ENCODE results near the gene AMHR2.

DNA sequence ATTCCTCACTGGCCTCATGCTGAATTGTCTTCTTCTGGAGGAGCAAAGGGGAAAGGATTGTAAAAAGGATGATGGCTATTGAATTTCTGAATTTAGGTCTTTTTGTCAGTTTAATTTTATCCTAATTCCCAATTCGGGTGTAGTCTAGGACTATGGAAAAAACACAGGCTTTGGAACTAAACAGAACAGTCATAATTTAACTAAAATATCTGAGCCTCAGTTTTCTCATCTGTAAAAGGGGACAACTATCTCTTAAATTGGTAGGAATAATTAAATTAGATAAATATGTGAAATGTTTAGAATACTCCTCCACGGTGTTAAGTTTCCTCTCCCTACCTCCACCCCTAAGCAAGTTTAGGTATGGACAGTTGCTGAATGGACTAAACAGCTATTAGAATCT lies 46.9 kb upstream of the AMHR2 start:
- TF ChIP-seq, protein P1, sequence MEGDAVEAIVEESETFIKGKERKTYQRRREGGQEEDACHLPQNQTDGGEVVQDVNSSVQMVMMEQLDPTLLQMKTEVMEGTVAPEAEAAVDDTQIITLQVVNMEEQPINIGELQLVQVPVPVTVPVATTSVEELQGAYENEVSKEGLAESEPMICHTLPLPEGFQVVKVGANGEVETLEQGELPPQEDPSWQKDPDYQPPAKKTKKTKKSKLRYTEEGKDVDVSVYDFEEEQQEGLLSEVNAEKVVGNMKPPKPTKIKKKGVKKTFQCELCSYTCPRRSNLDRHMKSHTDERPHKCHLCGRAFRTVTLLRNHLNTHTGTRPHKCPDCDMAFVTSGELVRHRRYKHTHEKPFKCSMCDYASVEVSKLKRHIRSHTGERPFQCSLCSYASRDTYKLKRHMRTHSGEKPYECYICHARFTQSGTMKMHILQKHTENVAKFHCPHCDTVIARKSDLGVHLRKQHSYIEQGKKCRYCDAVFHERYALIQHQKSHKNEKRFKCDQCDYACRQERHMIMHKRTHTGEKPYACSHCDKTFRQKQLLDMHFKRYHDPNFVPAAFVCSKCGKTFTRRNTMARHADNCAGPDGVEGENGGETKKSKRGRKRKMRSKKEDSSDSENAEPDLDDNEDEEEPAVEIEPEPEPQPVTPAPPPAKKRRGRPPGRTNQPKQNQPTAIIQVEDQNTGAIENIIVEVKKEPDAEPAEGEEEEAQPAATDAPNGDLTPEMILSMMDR (IDR thresholded peaks at IDR 0.05; ENCODE audit: insufficient read depth, low read depth, low read length) = no peak
- TF ChIP-seq EZH2 (IDR thresholded peaks at IDR 0.05; ENCODE audit: insufficient read depth, low read length) = no peak
